ENCODE data around the gene CCDC102A.
"Not testable (repeated sequence)": the region's sequence is repeated elsewhere in the genome, so short reads cannot be mapped to it uniquely, and the experiment has no call there.

Gene CCDC102A

GRCh38 chr16:57564571-57565270 lies 28.4 kb upstream of the CCDC102A start:
- no peak for DNase-seq

GRCh38 chr16:57563761-57564160 lies 27.4 kb upstream of the CCDC102A start:
- no peak for DNase-seq

GRCh38 chr16:57563487-57563750 lies 27.0 kb upstream of the CCDC102A start:
- no peak for DNase-seq

GRCh38 chr16:57562669-57563486 lies 26.5 kb upstream of the CCDC102A start:
- no peak for DNase-seq

GRCh38 chr16:57562066-57562465 lies 25.7 kb upstream of the CCDC102A start:
- DNase-seq, result no peak

- DNase-seq, result no peak
Measured at GRCh38 chr16:57559072-57559790, 22.9 kb upstream of the CCDC102A start.

- no peak for DNase-seq
Measured at GRCh38 chr16:57556941-57557541, 20.7 kb upstream of the CCDC102A start.

- no peak for DNase-seq
Measured at GRCh38 chr16:57555831-57556230, 19.5 kb upstream of the CCDC102A start.

- no peak for DNase-seq
Measured at GRCh38 chr16:57551057-57551456, 14.7 kb upstream of the CCDC102A start.

GRCh38 chr16:57549730-57550129 lies 13.4 kb upstream of the CCDC102A start:
- DNase-seq, result no peak

GRCh38 chr16:57548408-57548807 lies 12.0 kb upstream of the CCDC102A start:
- DNase-seq, result no peak

GRCh38 chr16:57547524-57547923 lies 11.2 kb upstream of the CCDC102A start:
- not testable (repeated sequence) for DNase-seq

- DNase-seq, result no peak
Measured at GRCh38 chr16:57544124-57544653, 7.8 kb upstream of the CCDC102A start.

GRCh38 chr16:57541754-57542435 lies 5.5 kb upstream of the CCDC102A start:
- no peak for DNase-seq

- no peak for DNase-seq
Measured at GRCh38 chr16:57540906-57541753, 4.8 kb upstream of the CCDC102A start.

- DNase-seq, result no peak
Measured at GRCh38 chr16:57540387-57540786, 4.0 kb upstream of the CCDC102A start.

- DNase-seq, result no peak
Measured at GRCh38 chr16:57539072-57539796, 2.9 kb upstream of the CCDC102A start.

GRCh38 chr16:57538235-57538721 lies 1.9 kb upstream of the CCDC102A start:
- no peak for DNase-seq

GRCh38 chr16:57537581-57538234 lies 1.3 kb upstream of the CCDC102A start:
- DNase-seq, result no peak

- no peak for DNase-seq
Measured at GRCh38 chr16:57537194-57537505, 779 bp upstream of the CCDC102A start.
